Neural cell (in vitro differentiated cells): ENCODE results near the gene ATP13A2. TPM values are rescaled to one million over a fixed set of nuclear protein-coding genes. Genes with fewer than 3 reads are reported as not detected.
"Not testable (repeated sequence)": the region's sequence is repeated elsewhere in the genome, so short reads cannot be mapped to it uniquely, and the experiment has no call there.

Experiments used
- H2AFZ ChIP-seq: fragments of 200-600, 300-800 bp; sonication (generic), shearing (Covaris generic); 2 replicates; pipeline ENCODE4 v1.6.0; 2014; ENCODE audit warnings: low read depth, mild to moderate bottlenecking, antibody characterized with exemption, low read length, moderate library complexity
- H3F3A ChIP-seq: fragments of 200-600 bp; shearing (Covaris generic); 2 replicates; pipeline ENCODE4 v1.6.1; 2016; ENCODE audit warnings: mild to moderate bottlenecking, moderate library complexity, mixed read lengths, antibody characterized with exemption, low read length; ENCODE audit not compliant: insufficient read depth, poor library complexity, severe bottlenecking
- H3K27ac ChIP-seq: fragments of 200-600, 300-800 bp; sonication (generic), shearing (Covaris generic); 2 replicates; pipeline ENCODE4 v1.5.1; 2014; ENCODE audit warnings: mild to moderate bottlenecking, low read length, moderate library complexity
- H3K27me3 ChIP-seq: fragments of 300-800, 200-600 bp; sonication (generic), shearing (Covaris generic); 2 replicates; pipeline ENCODE4 v1.6.0; 2014; ENCODE audit warnings: mild to moderate bottlenecking, low read depth, low read length, moderate library complexity; ENCODE audit not compliant: insufficient read depth
- H3K36me3 ChIP-seq: fragments of 300-800, 200-600 bp; sonication (generic), shearing (Covaris generic); 2 replicates; pipeline ENCODE4 v1.5.1; 2014; ENCODE audit warnings: mild to moderate bottlenecking, antibody characterized with exemption, low read length, moderate library complexity; ENCODE audit not compliant: insufficient read depth
- H3K4me2 ChIP-seq: fragments of 300-800, 200-600 bp; sonication (generic), shearing (Covaris generic); 2 replicates; pipeline ENCODE4 v1.6.0; 2014; ENCODE audit warnings: mild to moderate bottlenecking, low read length
- H3K4me3 ChIP-seq: fragments of 300-800, 200-600 bp; sonication (generic), shearing (Covaris generic); 2 replicates; pipeline ENCODE4 v1.5.1; 2014; ENCODE audit warnings: mild to moderate bottlenecking, low read length, moderate library complexity
- H3K79me2 ChIP-seq: fragments of 200-600 bp; shearing (Covaris generic); replicated peaks from 2 replicates; pipeline ENCODE4 v1.6.0; 2014; ENCODE audit warnings: mild to moderate bottlenecking, low read length, moderate library complexity; ENCODE audit not compliant: insufficient read depth
- H3K9ac ChIP-seq: fragments of 300-800, 200-600 bp; sonication (generic), shearing (Covaris generic); 2 replicates; pipeline ENCODE4 v1.6.1; 2016; ENCODE audit warnings: mild to moderate bottlenecking, low read length, mixed read lengths
- H3K9me2 ChIP-seq: fragments of 200-600 bp; shearing (Covaris generic); 2 replicates; pipeline ENCODE4 v1.6.1; 2016; ENCODE audit warnings: mild to moderate bottlenecking, low read length, mixed read lengths; ENCODE audit not compliant: insufficient read depth
- H3K9me3 ChIP-seq: fragments of 200-600, 300-800 bp; sonication (generic), shearing (Covaris generic); 2 replicates; pipeline ENCODE4 v1.6.1; 2016; ENCODE audit warnings: mild to moderate bottlenecking, mixed run types, low read length, moderate library complexity, mixed read lengths
- H4K20me1 ChIP-seq: fragments of 200-600 bp; shearing (Covaris generic); 2 replicates; pipeline ENCODE4 v1.6.1; 2016; ENCODE audit warnings: mild to moderate bottlenecking, mixed run types; ENCODE audit not compliant: insufficient read depth
- EP300 ChIP-seq: fragments of 450-650 bp; conservative IDR thresholded peaks from 2 replicates; pipeline ENCODE4 v1.6.1; 2014; ENCODE audit warnings: antibody characterized with exemption, mild to moderate bottlenecking, moderate library complexity; ENCODE audit not compliant: poor library complexity, severe bottlenecking
- EZH2 ChIP-seq: fragments of 200-600, 300-800 bp; shearing (Covaris generic), sonication (generic); IDR thresholded peaks from 2 replicates; pipeline ENCODE4 v1.6.1; 2014; ENCODE audit warnings: antibody characterized with exemption, low read length, borderline replicate concordance, mild to moderate bottlenecking; ENCODE audit not compliant: insufficient read depth, poor library complexity, severe bottlenecking
- MXI1 ChIP-seq: fragments of 450-650 bp; conservative IDR thresholded peaks from 2 replicates; pipeline ENCODE4 v1.6.1; 2014; ENCODE audit warnings: antibody characterized with exemption, mild to moderate bottlenecking; ENCODE audit not compliant: poor library complexity, severe bottlenecking
- POLR2AphosphoS5 ChIP-seq: IDR thresholded peaks from 2 replicates; pipeline ENCODE4 v1.6.1; 2012
- RAD21 ChIP-seq: fragments of 450-650 bp; conservative IDR thresholded peaks from 2 replicates; pipeline ENCODE4 v1.6.1; 2014; ENCODE audit warnings: antibody characterized with exemption, mild to moderate bottlenecking, moderate library complexity
- SMC3 ChIP-seq: fragments of 450-650 bp; conservative IDR thresholded peaks from 2 replicates; pipeline ENCODE4 v1.6.1; 2014; ENCODE audit warnings: antibody characterized with exemption, mild to moderate bottlenecking, moderate library complexity; ENCODE audit not compliant: poor library complexity
- TAF1 ChIP-seq: IDR thresholded peaks from 2 replicates; pipeline ENCODE4 v1.6.1; 2012; ENCODE audit warnings: low read depth
- polyA plus RNA-seq: library from polyadenylated mRNA; depleted of rRNA; stranded (reverse); fragments of >200 nt; gene quantifications from 2 replicates; pipeline ENCODE4 v1.2.3, GENCODE V29; 2014
- TF ChIP-seq, protein P1 (sequence below): fragments of 450-650 bp; IDR thresholded peaks from 2 replicates; pipeline ENCODE4 v1.5.1; 2014; ENCODE audit warnings: antibody characterized with exemption, mild to moderate bottlenecking, moderate library complexity; ENCODE audit not compliant: poor library complexity, severe bottlenecking
- TF ChIP-seq, protein P2 (sequence below): IDR thresholded peaks from 2 replicates; pipeline ENCODE4 v1.6.1; 2012; ENCODE audit warnings: borderline replicate concordance

ATP13A2 gene
- polyA plus RNA-seq, 1 donor from 2014 or later = 43.3 TPM

DNA sequence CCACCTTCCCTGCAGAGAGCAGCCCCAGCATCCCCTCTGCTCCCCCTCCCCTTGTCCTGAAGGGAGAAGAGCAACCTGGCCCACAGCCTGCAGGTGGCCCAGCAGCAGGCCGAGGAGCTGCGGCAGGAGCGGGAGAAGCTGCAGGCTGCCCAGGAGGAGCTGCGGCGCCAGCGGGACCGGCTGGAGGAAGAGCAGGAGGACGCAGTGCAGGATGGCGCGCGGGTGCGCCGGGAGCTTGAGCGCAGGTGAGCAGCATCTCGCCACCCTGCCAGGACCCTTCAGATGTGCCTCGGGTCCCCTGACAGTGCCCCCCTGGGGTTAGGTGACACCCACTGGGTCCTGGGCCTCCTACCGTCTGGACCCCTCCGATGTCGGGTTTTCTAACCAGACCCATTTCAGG, 67.7 kb downstream of the ATP13A2 start:
- Histone ChIP-seq H4K20me1 (no peaks in the 10 kb centered on the region), H3K36me3 (no peaks in the 10 kb centered on the region), H3K9me2 (no peaks in the 10 kb centered on the region), H3F3A (no peaks in the 10 kb centered on the region), H2AFZ (no peak overlapping the region), H3K4me3 (no peak overlapping the region), H3K4me2 (no peak overlapping the region), H3K9me3 (no peaks in the 10 kb centered on the region), H3K27me3 (no peaks in the 10 kb centered on the region), H3K9ac (no peak overlapping the region), H3K79me2 (no peaks in the 10 kb centered on the region), H3K27ac (no peak overlapping the region)
- TF ChIP-seq POLR2AphosphoS5 = no peak
- TF ChIP-seq EP300 = no peak
- TF ChIP-seq TAF1 = no peak
- TF ChIP-seq EZH2 = no peak
- TF ChIP-seq, protein P1, sequence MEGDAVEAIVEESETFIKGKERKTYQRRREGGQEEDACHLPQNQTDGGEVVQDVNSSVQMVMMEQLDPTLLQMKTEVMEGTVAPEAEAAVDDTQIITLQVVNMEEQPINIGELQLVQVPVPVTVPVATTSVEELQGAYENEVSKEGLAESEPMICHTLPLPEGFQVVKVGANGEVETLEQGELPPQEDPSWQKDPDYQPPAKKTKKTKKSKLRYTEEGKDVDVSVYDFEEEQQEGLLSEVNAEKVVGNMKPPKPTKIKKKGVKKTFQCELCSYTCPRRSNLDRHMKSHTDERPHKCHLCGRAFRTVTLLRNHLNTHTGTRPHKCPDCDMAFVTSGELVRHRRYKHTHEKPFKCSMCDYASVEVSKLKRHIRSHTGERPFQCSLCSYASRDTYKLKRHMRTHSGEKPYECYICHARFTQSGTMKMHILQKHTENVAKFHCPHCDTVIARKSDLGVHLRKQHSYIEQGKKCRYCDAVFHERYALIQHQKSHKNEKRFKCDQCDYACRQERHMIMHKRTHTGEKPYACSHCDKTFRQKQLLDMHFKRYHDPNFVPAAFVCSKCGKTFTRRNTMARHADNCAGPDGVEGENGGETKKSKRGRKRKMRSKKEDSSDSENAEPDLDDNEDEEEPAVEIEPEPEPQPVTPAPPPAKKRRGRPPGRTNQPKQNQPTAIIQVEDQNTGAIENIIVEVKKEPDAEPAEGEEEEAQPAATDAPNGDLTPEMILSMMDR = no peak
- TF ChIP-seq, protein P2, sequence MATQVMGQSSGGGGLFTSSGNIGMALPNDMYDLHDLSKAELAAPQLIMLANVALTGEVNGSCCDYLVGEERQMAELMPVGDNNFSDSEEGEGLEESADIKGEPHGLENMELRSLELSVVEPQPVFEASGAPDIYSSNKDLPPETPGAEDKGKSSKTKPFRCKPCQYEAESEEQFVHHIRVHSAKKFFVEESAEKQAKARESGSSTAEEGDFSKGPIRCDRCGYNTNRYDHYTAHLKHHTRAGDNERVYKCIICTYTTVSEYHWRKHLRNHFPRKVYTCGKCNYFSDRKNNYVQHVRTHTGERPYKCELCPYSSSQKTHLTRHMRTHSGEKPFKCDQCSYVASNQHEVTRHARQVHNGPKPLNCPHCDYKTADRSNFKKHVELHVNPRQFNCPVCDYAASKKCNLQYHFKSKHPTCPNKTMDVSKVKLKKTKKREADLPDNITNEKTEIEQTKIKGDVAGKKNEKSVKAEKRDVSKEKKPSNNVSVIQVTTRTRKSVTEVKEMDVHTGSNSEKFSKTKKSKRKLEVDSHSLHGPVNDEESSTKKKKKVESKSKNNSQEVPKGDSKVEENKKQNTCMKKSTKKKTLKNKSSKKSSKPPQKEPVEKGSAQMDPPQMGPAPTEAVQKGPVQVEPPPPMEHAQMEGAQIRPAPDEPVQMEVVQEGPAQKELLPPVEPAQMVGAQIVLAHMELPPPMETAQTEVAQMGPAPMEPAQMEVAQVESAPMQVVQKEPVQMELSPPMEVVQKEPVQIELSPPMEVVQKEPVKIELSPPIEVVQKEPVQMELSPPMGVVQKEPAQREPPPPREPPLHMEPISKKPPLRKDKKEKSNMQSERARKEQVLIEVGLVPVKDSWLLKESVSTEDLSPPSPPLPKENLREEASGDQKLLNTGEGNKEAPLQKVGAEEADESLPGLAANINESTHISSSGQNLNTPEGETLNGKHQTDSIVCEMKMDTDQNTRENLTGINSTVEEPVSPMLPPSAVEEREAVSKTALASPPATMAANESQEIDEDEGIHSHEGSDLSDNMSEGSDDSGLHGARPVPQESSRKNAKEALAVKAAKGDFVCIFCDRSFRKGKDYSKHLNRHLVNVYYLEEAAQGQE = no peak
- no peak for TF ChIP-seq SMC3
- TF ChIP-seq MXI1 = no peak
- TF ChIP-seq RAD21 = no peak

DNA sequence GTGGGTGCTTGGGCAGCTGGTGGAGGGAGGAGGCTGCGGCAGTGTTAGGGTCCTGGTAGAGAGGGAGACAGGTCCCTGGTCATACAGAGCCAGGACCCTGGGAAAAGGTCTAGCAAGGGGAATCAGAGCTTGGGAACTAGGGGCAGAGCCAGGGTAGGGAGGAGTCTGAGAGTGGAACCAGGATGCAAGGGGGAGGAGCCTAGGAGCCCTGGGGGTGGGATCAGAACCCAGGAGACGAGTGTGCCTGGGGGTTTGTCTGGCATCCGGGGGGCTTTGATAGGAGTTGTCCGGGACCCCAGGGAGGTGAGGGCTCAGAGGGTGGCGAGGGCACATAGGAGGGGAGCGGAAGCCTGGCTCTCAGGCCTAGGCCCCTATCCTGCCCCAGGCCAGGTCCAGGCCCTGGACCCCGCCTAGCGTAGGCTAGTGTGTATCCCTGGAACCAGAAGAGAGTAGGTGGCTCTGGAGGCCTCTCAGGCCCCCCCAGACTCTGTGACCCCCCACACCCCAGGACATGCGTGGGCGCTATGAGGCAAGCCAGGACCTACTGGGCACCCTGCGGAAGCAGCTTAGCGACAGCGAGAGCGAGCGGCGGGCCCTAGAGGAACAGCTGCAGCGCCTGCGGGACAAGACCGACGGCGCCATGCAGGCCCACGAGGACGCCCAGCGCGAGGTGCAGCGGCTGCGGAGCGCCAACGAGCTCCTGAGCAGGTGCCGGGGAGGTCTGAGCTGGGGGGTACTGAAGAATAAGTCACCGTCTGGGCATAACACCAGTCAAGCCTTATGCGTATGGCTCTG, 72.1 kb downstream of the ATP13A2 start:
- H3K4me2 ChIP-seq, H3F3A ChIP-seq, H3K9ac ChIP-seq, H4K20me1 ChIP-seq, H3K9me3 ChIP-seq, H3K27ac ChIP-seq, H3K9me2 ChIP-seq, H3K79me2 ChIP-seq, H3K36me3 ChIP-seq, H2AFZ ChIP-seq, H3K27me3 ChIP-seq, H3K4me3 ChIP-seq: not testable (repeated sequence)
